ENCODE results near the gene GPR25.

GRCh38 chr1:200899015-200899386, 26.2 kb downstream of the GPR25 start:
- TF ChIP-seq, protein P1, sequence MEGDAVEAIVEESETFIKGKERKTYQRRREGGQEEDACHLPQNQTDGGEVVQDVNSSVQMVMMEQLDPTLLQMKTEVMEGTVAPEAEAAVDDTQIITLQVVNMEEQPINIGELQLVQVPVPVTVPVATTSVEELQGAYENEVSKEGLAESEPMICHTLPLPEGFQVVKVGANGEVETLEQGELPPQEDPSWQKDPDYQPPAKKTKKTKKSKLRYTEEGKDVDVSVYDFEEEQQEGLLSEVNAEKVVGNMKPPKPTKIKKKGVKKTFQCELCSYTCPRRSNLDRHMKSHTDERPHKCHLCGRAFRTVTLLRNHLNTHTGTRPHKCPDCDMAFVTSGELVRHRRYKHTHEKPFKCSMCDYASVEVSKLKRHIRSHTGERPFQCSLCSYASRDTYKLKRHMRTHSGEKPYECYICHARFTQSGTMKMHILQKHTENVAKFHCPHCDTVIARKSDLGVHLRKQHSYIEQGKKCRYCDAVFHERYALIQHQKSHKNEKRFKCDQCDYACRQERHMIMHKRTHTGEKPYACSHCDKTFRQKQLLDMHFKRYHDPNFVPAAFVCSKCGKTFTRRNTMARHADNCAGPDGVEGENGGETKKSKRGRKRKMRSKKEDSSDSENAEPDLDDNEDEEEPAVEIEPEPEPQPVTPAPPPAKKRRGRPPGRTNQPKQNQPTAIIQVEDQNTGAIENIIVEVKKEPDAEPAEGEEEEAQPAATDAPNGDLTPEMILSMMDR (IDR thresholded peaks at IDR 0.05) = no peak
- TF ChIP-seq POLR2A (IDR thresholded peaks at IDR 0.05) = no peak

Data from breast epithelium (tissue), 3 donors.